Keratinocyte (primary cell): ENCODE measurements around the gene MTHFD1L. TPM values are rescaled to one million over a fixed set of nuclear protein-coding genes. Genes with fewer than 3 reads are reported as not detected.
A peak's percentile ranks its signal among the peaks of the same experiment; 100 is the strongest.
"Not testable (repeated sequence)": the region's sequence is repeated elsewhere in the genome, so short reads cannot be mapped to it uniquely, and the experiment has no call there.

Experiments used
- DNase-seq: peaks from one replicate; pipeline ENCODE4 v3.0.0-alpha.2; 2011; ENCODE audit warnings: low read depth, missing footprints, low spot score
- FAIRE-seq: peaks from 2 replicates; lab custom pipeline; 2011; peaks lifted over from hg19 to GRCh38; lab: Jason Lieb, UNC
- H2AFZ ChIP-seq: 2 replicates; pipeline ENCODE4 v1.6.0; 2012; ENCODE audit warnings: low read length, control low read depth, inconsistent platforms; ENCODE audit not compliant: control insufficient read depth
- H3K27ac ChIP-seq: 2 replicates; pipeline ENCODE4 v1.5.1; 2011; ENCODE audit warnings: low read length; ENCODE audit not compliant: control insufficient read depth, insufficient read depth
- H3K27me3 ChIP-seq: 3 replicates; pipeline ENCODE4 v1.6.0; 2011; ENCODE audit warnings: low read length; ENCODE audit not compliant: control insufficient read depth, insufficient read depth; ENCODE audit errors: extremely low read depth
- H3K36me3 ChIP-seq, 2 experiments: 2 replicates in 1 of 2; 3 replicates in 1 of 2; pipeline ENCODE4 v1.5.1; 2011; ENCODE audit warnings: low read length in 2 of 2, mild to moderate bottlenecking in 1 of 2; ENCODE audit not compliant: control insufficient read depth in 2 of 2, insufficient read depth in 2 of 2; ENCODE audit errors: extremely low read depth in 1 of 2
- H3K4me1 ChIP-seq: 3 replicates; pipeline ENCODE4 v1.5.1; 2011; ENCODE audit warnings: low read length; ENCODE audit not compliant: control insufficient read depth, insufficient read depth; ENCODE audit errors: extremely low read depth
- H3K4me2 ChIP-seq: 3 replicates; pipeline ENCODE4 v1.6.0; 2011; ENCODE audit warnings: low read depth, low read length; ENCODE audit not compliant: control insufficient read depth, insufficient read depth; ENCODE audit errors: extremely low read depth
- H3K4me3 ChIP-seq, 3 experiments: fragments of 200-600 bp in 1 of 3; sonication (generic) in 1 of 3; 2 replicates in 2 of 3; 3 replicates in 1 of 3; pipeline ENCODE4 v1.5.1; 2011 to 2016; ENCODE audit warnings: low read length in 3 of 3, mild to moderate bottlenecking in 3 of 3, control low read depth in 2 of 3, inconsistent platforms in 1 of 3, low read depth in 1 of 3, mixed read lengths in 1 of 3, mixed run types in 1 of 3, moderate library complexity in 1 of 3; ENCODE audit not compliant: control insufficient read depth in 2 of 3, insufficient read depth in 2 of 3; ENCODE audit errors: extremely low read depth in 1 of 3
- H3K79me2 ChIP-seq: 2 replicates; pipeline ENCODE4 v1.6.0; 2012; ENCODE audit warnings: low read length; ENCODE audit not compliant: control insufficient read depth, insufficient read depth
- H3K9ac ChIP-seq: 3 replicates; pipeline ENCODE4 v1.6.0; 2011; ENCODE audit warnings: low read length; ENCODE audit not compliant: control insufficient read depth, insufficient read depth; ENCODE audit errors: extremely low read depth
- H3K9me1 ChIP-seq: 3 replicates; pipeline ENCODE4 v1.6.0; 2011; ENCODE audit warnings: low read length; ENCODE audit not compliant: control insufficient read depth, insufficient read depth; ENCODE audit errors: extremely low read depth
- H3K9me3 ChIP-seq: 2 replicates; pipeline ENCODE4 v1.5.1; 2012; ENCODE audit warnings: low read depth, low read length; ENCODE audit not compliant: control insufficient read depth
- H4K20me1 ChIP-seq: 3 replicates; pipeline ENCODE4 v1.6.0; 2011; ENCODE audit warnings: low read length; ENCODE audit not compliant: control insufficient read depth, insufficient read depth; ENCODE audit errors: extremely low read depth
- EZH2 ChIP-seq: IDR thresholded peaks from one replicate; pipeline ENCODE4 v1.6.1; 2012; ENCODE audit warnings: inconsistent platforms, mild to moderate bottlenecking, low read length, moderate library complexity
- dilution Hi-C: fragments of 300-500 bp; cut with MboI; formaldehyde crosslinking; loops from one replicate; pipeline ENCODE4 v1.7.0; 2020; ENCODE audit warnings: low sequenced_read_pairs; ENCODE audit not compliant: extremely low pct_ligation_motif_present
- polyA minus RNA-seq, 3 experiments: library from RNA; depleted of rRNA, polyadenylated mRNA; stranded (reverse); fragments of >200 nt; gene quantifications; 1 replicate in 1 of 3; 2 replicates in 1 of 3; 3 replicates in 1 of 3; pipeline ENCODE4 v1.2.3, GENCODE V29; 2011
- polyA plus RNA-seq, 5 experiments: library from polyadenylated mRNA; depleted of rRNA in 3 of 5; stranded (reverse) in 3 of 5; stranded (forward) in 1 of 5; unstranded in 1 of 5; fragments of >200 nt; gene quantifications; 1 replicate in 1 of 5; 2 replicates in 3 of 5; 3 replicates in 1 of 5; pipeline versions ENCODE4 v1.2.1 to v1.2.3, GENCODE V29; 2011 to 2012; ENCODE audit warnings: missing spikeins in 2 of 5, low read depth in 1 of 5, low replicate concordance in 1 of 5
- TF ChIP-seq, protein P1 (sequence below), 3 experiments: IDR thresholded peaks in 1 of 3; conservative IDR thresholded peaks in 1 of 3; optimal IDR thresholded peaks in 1 of 3; 2 replicates in 2 of 3; 3 replicates in 1 of 3; pipeline versions ENCODE3 to v1.5.1; 2011; ENCODE audit warnings: low read length in 3 of 3, mild to moderate bottlenecking in 3 of 3, moderate library complexity in 2 of 3, control low read depth in 1 of 3, inconsistent platforms in 1 of 3; ENCODE audit not compliant: insufficient read depth in 2 of 3; ENCODE audit errors: extremely low read depth in 1 of 3

The MTHFD1L gene
- polyA plus RNA-seq, result 17.4 to 38.0 TPM (median 35.4 TPM) in 3 replicates
- 33.8 TPM for polyA plus RNA-seq (2011; ENCODE audit: low read depth)
- 22.6 and 31.8 TPM in 2 replicates for polyA plus RNA-seq (2011; cell fraction: cytosol; rRNA removed)
- polyA plus RNA-seq (2011; cell fraction: nucleus; rRNA removed), result 25.1 and 30.7 TPM in 2 replicates
- polyA plus RNA-seq (2012; ENCODE audit: low replicate concordance), result 29.0 and 35.1 TPM in 2 replicates
- 15.2 to 38.6 TPM (median 23.4 TPM) in 3 replicates for polyA minus RNA-seq
- polyA minus RNA-seq (2011; cell fraction: cytosol; rRNA and poly(A)+ RNA removed), result 31.1 TPM
- polyA minus RNA-seq (2011; cell fraction: nucleus; rRNA and poly(A)+ RNA removed), result 21.8 and 39.6 TPM in 2 replicates

DNA sequence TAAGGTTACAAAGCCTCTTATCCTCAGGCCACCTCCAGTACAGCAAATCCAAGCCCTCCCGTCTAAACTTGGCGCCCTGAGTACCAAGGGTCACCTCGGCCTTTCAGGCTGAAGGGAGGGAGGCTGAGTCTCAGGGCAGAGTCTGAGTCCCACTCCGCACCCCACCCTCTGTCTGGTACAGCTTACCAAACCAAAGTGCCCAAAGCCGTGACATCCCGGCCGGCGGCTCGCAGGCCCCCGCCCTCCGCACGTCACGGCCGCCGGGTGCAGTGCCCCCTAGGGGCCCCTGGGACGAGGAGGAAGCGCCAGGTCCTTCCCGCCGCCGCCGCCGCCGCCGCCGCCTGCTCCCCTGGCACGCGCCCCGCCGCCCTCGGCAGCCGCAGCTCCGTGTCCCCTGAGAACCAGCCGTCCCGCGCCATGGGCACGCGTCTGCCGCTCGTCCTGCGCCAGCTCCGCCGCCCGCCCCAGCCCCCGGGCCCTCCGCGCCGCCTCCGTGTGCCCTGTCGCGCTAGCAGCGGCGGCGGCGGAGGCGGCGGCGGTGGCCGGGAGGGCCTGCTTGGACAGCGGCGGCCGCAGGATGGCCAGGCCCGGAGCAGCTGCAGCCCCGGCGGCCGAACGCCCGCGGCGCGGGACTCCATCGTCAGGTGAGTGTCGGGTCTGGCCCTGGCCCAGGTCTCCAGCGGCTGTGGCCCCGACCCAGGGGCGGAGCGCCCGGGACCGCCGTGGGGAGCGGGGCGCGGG is at the start of gene MTHFD1L:
Gene MTHFD1L (plus strand): TSS at position 297 of the 741 bp plus-strand sequence. CDS start 121 bp downstream, at position 418.
- dilution Hi-C loops, result no loop called here
- Histone ChIP-seq H3K4me1 (peaks cover 7% of the 10 kb centered on the region), H4K20me1 (no peaks in the 10 kb centered on the region), H3K27ac (peak within 1 kb of the TSS; percentile 82), H3K27me3 (no peaks in the 10 kb centered on the region), H3K9me1 (no peaks in the 10 kb centered on the region), H3K79me2 (peaks cover 44% of the 10 kb centered on the region), H2AFZ (peak within 1 kb of the TSS; percentile 98), H3K4me2 (peak within 1 kb of the TSS; percentile 83), H3K9me3 (no peaks in the 10 kb centered on the region), H3K9ac (peak within 1 kb of the TSS; percentile 86), H3K4me3 (peak within 1 kb of the TSS; percentile 73 to 77 (median 74)), H3K36me3 (no peaks in the 10 kb centered on the region)
- DNase-seq (no peak), FAIRE-seq (no peak)
- TF ChIP-seq EZH2, result no peak
- TF ChIP-seq, protein P1, sequence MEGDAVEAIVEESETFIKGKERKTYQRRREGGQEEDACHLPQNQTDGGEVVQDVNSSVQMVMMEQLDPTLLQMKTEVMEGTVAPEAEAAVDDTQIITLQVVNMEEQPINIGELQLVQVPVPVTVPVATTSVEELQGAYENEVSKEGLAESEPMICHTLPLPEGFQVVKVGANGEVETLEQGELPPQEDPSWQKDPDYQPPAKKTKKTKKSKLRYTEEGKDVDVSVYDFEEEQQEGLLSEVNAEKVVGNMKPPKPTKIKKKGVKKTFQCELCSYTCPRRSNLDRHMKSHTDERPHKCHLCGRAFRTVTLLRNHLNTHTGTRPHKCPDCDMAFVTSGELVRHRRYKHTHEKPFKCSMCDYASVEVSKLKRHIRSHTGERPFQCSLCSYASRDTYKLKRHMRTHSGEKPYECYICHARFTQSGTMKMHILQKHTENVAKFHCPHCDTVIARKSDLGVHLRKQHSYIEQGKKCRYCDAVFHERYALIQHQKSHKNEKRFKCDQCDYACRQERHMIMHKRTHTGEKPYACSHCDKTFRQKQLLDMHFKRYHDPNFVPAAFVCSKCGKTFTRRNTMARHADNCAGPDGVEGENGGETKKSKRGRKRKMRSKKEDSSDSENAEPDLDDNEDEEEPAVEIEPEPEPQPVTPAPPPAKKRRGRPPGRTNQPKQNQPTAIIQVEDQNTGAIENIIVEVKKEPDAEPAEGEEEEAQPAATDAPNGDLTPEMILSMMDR (optimal IDR thresholded peaks at IDR 0.05 in 1 of 3, IDR thresholded peaks at IDR 0.05 in 1 of 3, conservative IDR thresholded peaks at IDR 0.05 in 1 of 3; ENCODE audit: extremely low read depth in 1 of 3, insufficient read depth in 2 of 3, low read length in 3 of 3), result peak; percentile 38 to 60 (median 54)

DNA sequence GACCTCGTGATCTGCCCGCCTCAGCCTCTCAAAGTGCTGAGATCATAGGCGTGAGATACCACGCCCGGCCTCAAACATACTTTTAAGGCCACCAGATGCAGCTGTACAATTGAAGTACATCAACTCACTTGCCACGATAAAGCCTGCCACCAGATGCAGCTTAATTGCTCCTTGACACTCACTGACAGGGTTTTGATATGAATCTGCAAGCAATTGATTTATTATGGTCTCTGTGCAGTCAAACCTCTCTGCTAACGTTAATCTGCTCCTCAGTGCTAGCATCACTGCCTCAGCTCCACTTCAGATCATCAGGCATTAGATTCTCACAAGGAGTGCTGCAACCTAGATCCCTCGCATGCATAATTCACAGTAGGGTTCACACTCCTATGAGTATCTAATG is 48.9 kb upstream of the MTHFD1L start:
- H3K79me2 ChIP-seq, H3K27me3 ChIP-seq, H3K9me1 ChIP-seq, H3K9ac ChIP-seq, H3K9me3 ChIP-seq, dilution Hi-C loops, H3K27ac ChIP-seq, H2AFZ ChIP-seq, H4K20me1 ChIP-seq, H3K4me3 ChIP-seq, DNase-seq, FAIRE-seq, H3K4me2 ChIP-seq, H3K36me3 ChIP-seq: not testable (repeated sequence)
- H3K4me1 ChIP-seq, result peaks cover 10% of the 10 kb centered on the region
